Measurements from ENCODE around the gene COIL. TPM values are rescaled to one million over a fixed set of nuclear protein-coding genes. Genes with fewer than 3 reads are reported as not detected.
A peak's percentile ranks its signal among the peaks of the same experiment; 100 is the strongest.

The COIL gene
- total and polyA plus RNA-seq, 2 donors (not counting 3 experiments of a cell fraction or from before 2014, with no cell fraction given): 4.2 to 20.6 TPM

GRCh38 chr17:56913353-56913866 is 47.4 kb downstream of the COIL start:
- peaks cover 33% of the 10 kb centered on the region for H3K4me1 ChIP-seq (ENCODE audit: control insufficient read depth, extremely low read depth, insufficient read depth, low read length)
- peak overlapping the region; percentile 97 for H3K9ac ChIP-seq (replicated peaks; ENCODE audit: extremely low read depth, insufficient read depth, low read length)
- intact Hi-C loops (cut with micrococcal nuclease) (no loop called here), dilution Hi-C loops (cut with MboI; ENCODE audit: extremely low pct_ligation_motif_present, low sequenced_read_pairs) (no loop called here)
- H3K9me3 ChIP-seq (replicated peaks; ENCODE audit: control insufficient read depth, insufficient read depth, low read length): no peaks in the 10 kb centered on the region
- ChIA-PET CTCF (interaction anchor here (1.0 to 2.0 kb wide), 5 partner anchors 26 to 133 kb away, joined by 3 to 8 read pairs (median 7); partner anchors contain the start of genes C17orf67 and DGKE), POLR2A (interaction anchor here (0.6 to 1.6 kb wide), 15 partner anchors 10 to 133 kb away, joined by 3 to 15 read pairs (median 4); partner anchors contain the start of genes C17orf67 and DGKE)
- no peaks in the 10 kb centered on the region for H4K20me1 ChIP-seq (replicated peaks; ENCODE audit: control insufficient read depth, extremely low read depth, insufficient read depth, low read length)
- peaks cover 2% of the 10 kb centered on the region in 2 experiments for H3K36me3 ChIP-seq (ENCODE audit: control insufficient read depth in 2 of 2, extremely low read depth in 1 of 2, insufficient read depth in 2 of 2, low read length in 2 of 2)
- H3K4me3 ChIP-seq (replicated peaks in 1 of 3; ENCODE audit: insufficient read depth in 1 of 3, low read depth in 1 of 3, low read length in 3 of 3): peak overlapping the region; percentile 19 to 95 (median 79)
- H3K79me2 ChIP-seq (ENCODE audit: control insufficient read depth, insufficient read depth, low read length): peaks cover 47% of the 10 kb centered on the region
- H2AFZ ChIP-seq (ENCODE audit: low read depth, low read length): peak overlapping the region; percentile 73
- FAIRE-seq (no peak), DNase-seq (ENCODE audit: low read depth, low spot score) (no peak)
- no peak for TF ChIP-seq POLR2AphosphoS5 (IDR thresholded peaks at IDR 0.05; ENCODE audit: insufficient read depth, low read depth, low read length)
- no peak for TF ChIP-seq GATA2 (IDR thresholded peaks at IDR 0.05; ENCODE audit: insufficient read depth, insufficient read length, low read depth, low read length)
- no peak for TF ChIP-seq POLR2A (IDR thresholded peaks at IDR 0.05; ENCODE audit: low read depth, low read length)
- TF ChIP-seq MAX (IDR thresholded peaks at IDR 0.05; ENCODE audit: insufficient read depth, insufficient read length): no peak
- TF ChIP-seq JUN (IDR thresholded peaks at IDR 0.05; ENCODE audit: borderline replicate concordance, insufficient read depth, insufficient read length, low read depth): no peak
- no peak for TF ChIP-seq FOS (IDR thresholded peaks at IDR 0.05; ENCODE audit: borderline replicate concordance, insufficient read depth, low read length)
- no peak for TF ChIP-seq EZH2 (IDR thresholded peaks at IDR 0.05; ENCODE audit: borderline replicate concordance, low read depth, low read length, severe bottlenecking)
- TF ChIP-seq CTCF (IDR thresholded peaks at IDR 0.05; ENCODE audit: extremely low read depth in 1 of 2, insufficient read depth in 1 of 2, low read depth in 1 of 2, low read length in 2 of 2): no peak
- no peak for TF ChIP-seq MYC (IDR thresholded peaks at IDR 0.05; ENCODE audit: low read depth, low read length)
- TSS peak; percentile 48 for BruUV-seq (replicated peaks)
- peak overlapping the region; percentile 80 for H3K4me2 ChIP-seq (ENCODE audit: insufficient read depth, low read length)
- no peaks in the 10 kb centered on the region for H3K27me3 ChIP-seq (ENCODE audit: control insufficient read depth in 2 of 2, insufficient read depth in 2 of 2, low read length in 2 of 2)
- H3K9me1 ChIP-seq (replicated peaks; ENCODE audit: control insufficient read depth, extremely low read depth, insufficient read depth, low read length): no peaks in the 10 kb centered on the region
- peak overlapping the region; percentile 41 for H3K27ac ChIP-seq (ENCODE audit: insufficient read depth, low read depth, low read length)
